Measurements from ENCODE around the gene LCTL. TPM values are rescaled to one million over a fixed set of nuclear protein-coding genes. Genes with fewer than 3 reads are reported as not detected.

The LCTL gene
- total RNA-seq, 2 donors from 2014 or later, result not detected

GRCh38 chr15:66498501-66499386, 67.1 kb downstream of the LCTL start:
- no peaks in the 10 kb centered on the region for H3K9me3 Mint-ChIP-seq
- no peak for ATAC-seq (replicated peaks in 1 of 2)
- peaks cover 19 to 55% of the 10 kb centered on the region in 2 donors for H3K36me3 Mint-ChIP-seq (ENCODE audit: insufficient read depth in 2 of 2)
- peaks cover 77% of the 10 kb centered on the region for H3K4me1 Mint-ChIP-seq (ENCODE audit: low read depth)
- H3K27me3 Mint-ChIP-seq (ENCODE audit: low read depth), result no peaks in the 10 kb centered on the region
- H3K27ac Mint-ChIP-seq, result peak overlapping the region; percentile 97
- peak overlapping the region in 1 of 2 donors; percentile 93 for H3K4me3 Mint-ChIP-seq
- DNase-seq, result no peak

Other genes with a start within 250 kb of the LCTL start
- 10 to 100 TPM; 22.9 to 35.8 TPM for gene TIPIN, start 209.3 kb downstream of the LCTL start, total RNA-seq
- 10 to 100 TPM; 83.3 to 98.1 TPM for gene MAP2K1, start 179.1 kb downstream of the LCTL start, total RNA-seq
- gene SNAPC5, start 68.2 kb downstream of the LCTL start, total RNA-seq, result 10 to 100 TPM; 29.9 to 32.2 TPM
- gene RPL4, start 61.1 kb downstream of the LCTL start, total RNA-seq, result 1,000 to 10,000 TPM; 4,175 to 4,250 TPM
- 10 to 100 TPM; 25.0 to 25.1 TPM for gene ZWILCH, start 60.7 kb downstream of the LCTL start, total RNA-seq
- gene SMAD6, start 136.2 kb upstream of the LCTL start, total RNA-seq, result under 1 TPM; 0.31 to 0.35 TPM